C4-2B (cell line): ENCODE measurements around the gene STK11.

Experiments used
- ZFX ChIP-seq: fragments of 450-650 bp; IDR thresholded peaks from 2 replicates; pipeline ENCODE4 v1.6.1; 2017
- TF ChIP-seq, protein P1 (sequence below): fragments of 450-650 bp; conservative IDR thresholded peaks from 2 replicates; pipeline ENCODE4 v1.5.1; 2017; ENCODE audit warnings: mild to moderate bottlenecking

DNA sequence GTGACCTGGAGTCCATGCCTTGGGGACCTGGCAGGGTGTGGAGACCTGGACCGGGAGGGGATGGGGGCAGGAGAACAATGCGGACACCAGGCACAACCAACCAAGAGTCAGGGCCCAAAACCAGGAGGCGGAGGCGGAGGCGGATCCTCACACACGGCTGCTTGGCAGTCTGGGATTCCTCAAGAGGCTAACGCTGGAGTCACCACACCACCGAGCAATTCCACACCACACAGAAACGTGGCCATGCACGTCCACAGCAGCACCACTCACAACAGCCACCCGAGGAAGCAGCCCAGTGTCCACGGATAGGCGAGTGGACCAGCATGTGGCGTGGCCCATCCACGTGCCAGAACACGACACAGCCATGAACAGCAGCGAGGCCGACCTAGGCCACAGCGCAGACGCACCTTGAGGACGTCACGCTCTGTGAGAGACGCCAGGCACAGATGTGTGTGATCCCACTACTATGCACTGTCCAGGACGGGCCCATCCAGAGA lies 49.2 kb upstream of the STK11 start:
- TF ChIP-seq, protein P1, sequence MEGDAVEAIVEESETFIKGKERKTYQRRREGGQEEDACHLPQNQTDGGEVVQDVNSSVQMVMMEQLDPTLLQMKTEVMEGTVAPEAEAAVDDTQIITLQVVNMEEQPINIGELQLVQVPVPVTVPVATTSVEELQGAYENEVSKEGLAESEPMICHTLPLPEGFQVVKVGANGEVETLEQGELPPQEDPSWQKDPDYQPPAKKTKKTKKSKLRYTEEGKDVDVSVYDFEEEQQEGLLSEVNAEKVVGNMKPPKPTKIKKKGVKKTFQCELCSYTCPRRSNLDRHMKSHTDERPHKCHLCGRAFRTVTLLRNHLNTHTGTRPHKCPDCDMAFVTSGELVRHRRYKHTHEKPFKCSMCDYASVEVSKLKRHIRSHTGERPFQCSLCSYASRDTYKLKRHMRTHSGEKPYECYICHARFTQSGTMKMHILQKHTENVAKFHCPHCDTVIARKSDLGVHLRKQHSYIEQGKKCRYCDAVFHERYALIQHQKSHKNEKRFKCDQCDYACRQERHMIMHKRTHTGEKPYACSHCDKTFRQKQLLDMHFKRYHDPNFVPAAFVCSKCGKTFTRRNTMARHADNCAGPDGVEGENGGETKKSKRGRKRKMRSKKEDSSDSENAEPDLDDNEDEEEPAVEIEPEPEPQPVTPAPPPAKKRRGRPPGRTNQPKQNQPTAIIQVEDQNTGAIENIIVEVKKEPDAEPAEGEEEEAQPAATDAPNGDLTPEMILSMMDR, result no peak
- TF ChIP-seq ZFX, result no peak
